Stimulated activated CD8-positive, alpha-beta memory T cell treated with anti-CD3 and anti-CD28 coated beads, Interleukin-2, amount 100 ng/mL, for 1 hour (primary cell): Measurements from ENCODE around the gene CPEB1.
"Not testable (repeated sequence)": the region's sequence is repeated elsewhere in the genome, so short reads cannot be mapped to it uniquely, and the experiment has no call there.

Source experiments
- DNase-seq, 2 donors: peaks; one replicate each; pipeline ENCODE4 v3.0.0-alpha.2; 2020; ENCODE audit warnings: low read depth in 2 of 2

Gene CPEB1

GRCh38 chr15:82649226-82649999 lies 2.2 kb upstream of the CPEB1 start:
- no peak for DNase-seq

DNA sequence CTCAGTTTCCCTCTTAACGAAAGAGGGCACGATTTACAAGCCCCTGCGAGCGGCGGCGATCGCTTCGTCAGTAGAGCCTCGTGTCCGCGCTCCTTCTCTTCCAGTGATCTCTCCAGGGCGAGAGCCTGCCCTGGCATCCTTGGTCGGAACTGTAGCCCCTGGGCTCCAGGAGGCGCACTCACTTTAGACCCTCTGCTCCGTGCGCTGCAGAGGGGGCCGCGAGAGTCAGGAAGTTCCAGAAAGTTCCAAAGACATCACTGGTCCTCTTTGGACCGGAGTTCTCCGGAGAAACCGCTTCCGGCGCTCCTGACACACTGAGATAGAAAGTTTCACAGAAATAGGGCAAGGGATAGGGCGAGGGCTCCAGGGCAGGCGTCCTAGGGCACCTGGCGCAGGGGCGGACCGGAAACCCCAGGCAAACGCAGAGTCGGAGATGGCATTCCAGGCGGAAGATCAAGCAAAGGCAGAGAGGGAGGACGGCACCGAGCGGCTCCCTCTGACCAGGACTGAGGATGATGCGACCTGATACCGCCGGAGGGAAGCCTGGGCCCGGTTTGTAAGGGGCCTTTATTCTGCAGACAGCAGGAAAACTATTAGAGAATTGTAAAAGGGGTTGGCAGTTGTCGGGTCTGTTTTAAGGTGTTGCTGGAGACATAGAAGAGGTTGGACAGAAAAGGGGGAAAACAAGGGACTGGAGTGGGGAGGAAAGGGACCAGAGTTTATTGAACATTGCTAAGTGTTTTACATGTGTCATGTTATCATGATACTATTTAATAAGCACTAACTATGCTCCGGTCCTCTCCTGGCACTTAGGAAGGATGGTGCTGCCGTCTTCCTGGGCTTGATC lies 1.3 kb upstream of the CPEB1 start:
- DNase-seq, result no peak

DNA sequence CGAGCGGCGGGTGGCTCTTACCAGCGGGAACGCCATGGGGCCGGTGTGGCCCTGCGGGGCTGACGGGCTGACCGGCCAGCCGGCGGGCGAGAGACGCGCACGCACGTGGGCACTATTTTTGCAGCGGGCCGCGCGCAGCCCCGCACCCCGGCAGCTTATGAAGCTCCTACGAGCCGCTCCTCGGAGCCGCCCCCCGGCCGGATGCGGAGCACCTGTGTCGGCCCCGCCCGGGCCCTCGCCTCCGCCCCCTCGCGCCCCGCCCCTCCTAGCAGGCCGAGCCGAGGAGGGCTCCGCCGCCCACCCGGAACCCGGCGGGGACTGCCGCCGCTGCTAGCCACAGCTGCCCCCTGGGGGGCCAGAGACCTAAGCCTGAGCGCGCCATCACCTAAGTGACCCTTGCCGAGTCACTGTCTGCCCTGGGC lies 683 bp upstream of the CPEB1 start:
- DNase-seq, result peak; percentile 24 to 27

DNA sequence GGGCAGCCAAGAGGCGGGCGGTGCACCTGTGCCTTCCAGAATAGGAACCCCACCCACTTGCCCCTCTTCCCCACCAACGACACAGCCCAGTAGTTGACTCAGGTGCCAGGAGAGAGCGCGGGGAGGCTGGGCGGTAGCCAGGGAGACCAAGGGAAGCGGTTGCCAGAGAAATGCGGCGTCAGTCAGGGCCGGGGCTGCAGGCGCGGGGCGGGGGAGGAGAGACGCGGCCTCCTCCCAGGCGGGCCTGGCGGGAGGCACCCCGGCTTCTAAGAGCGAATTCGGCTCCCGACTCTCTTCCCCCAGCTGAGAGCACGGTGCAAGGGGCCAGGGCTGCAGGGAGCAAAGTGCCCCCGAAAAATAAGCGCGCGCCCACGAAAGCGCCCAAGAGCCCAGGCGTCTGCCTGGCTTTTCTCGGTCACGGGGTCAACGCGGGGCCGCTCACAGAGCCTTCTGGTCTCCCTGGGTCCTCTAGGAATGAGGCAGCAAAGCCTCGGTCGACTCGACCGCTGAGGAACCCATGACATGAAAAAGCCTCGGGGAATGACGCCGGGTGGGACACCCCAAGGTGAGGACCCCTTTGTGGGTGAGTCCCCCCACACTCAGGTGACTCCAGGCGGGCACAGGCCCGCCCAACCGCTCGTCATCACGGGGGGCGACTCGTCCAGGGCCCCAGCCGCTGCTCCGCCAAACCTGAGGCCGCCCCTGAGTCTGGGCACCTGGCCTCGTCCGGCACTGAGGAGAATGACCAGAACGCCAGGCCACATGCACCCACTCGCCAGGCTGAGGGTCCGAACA lies 716 bp downstream of the CPEB1 start:
- DNase-seq, result no peak

GRCh38 chr15:82644967-82645852 lies 2.0 kb downstream of the CPEB1 start:
- DNase-seq, result not testable (repeated sequence)

GRCh38 chr15:82643992-82644391 lies 3.2 kb downstream of the CPEB1 start:
- no peak for DNase-seq

- no peak for DNase-seq
Observed at GRCh38 chr15:82642656-82643055, 4.5 kb downstream of the CPEB1 start.

DNA sequence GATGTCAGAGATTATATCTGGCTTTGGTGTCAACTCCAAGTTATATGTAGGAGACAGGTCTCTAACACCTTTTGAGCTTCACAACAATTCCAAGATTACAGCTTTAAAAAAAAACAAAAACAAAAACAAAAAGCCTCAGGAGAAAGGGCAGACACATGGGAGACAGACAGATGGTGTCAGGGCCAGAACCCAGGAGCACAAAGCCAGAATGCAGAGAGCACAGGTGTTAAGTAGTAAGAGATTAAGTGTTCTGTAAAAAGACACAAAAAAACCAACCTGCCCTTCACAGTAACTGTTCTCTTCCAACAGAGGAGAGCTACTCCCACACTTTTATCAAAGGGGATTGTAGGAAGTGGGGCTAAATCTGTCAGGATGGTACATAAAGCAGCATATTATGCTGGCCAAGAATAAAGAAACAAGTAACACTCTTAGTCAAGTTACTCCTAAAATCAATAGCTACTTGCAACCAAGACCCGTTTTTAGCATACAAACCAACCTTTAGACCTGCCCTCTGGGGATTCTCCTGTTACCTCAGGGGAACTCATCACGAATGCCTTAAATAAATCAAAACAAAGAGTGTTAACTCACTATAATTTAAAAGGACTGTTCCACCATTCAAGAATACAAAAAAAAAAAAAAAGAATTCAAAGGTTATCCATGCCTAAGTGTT lies 5.9 kb downstream of the CPEB1 start:
- DNase-seq, result no peak

- DNase-seq, result no peak
Observed at GRCh38 chr15:82640672-82641071, 6.5 kb downstream of the CPEB1 start.

GRCh38 chr15:82635798-82636197 lies 11.4 kb downstream of the CPEB1 start:
- no peak for DNase-seq

- DNase-seq, result no peak
Observed at GRCh38 chr15:82630033-82630432, 17.1 kb downstream of the CPEB1 start.

DNA sequence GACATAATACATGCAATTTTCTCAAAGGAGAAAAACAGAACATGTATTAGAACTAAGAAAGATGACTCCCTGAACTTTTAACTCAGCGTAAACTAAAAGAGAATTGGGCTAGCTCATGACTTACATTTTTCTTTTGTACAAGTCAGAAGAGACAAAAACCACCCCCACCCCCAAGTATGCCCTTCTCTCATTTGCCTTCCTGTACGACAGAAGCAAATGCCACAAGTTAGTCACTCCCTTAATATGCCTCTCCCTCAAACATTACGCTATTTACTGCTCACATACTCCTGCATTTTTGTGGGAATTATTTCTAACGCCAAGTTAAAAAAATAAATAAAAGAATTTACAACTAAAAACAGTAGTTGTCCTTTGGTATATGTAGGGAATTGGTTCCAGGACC lies 22.0 kb downstream of the CPEB1 start:
- no peak for DNase-seq

DNA sequence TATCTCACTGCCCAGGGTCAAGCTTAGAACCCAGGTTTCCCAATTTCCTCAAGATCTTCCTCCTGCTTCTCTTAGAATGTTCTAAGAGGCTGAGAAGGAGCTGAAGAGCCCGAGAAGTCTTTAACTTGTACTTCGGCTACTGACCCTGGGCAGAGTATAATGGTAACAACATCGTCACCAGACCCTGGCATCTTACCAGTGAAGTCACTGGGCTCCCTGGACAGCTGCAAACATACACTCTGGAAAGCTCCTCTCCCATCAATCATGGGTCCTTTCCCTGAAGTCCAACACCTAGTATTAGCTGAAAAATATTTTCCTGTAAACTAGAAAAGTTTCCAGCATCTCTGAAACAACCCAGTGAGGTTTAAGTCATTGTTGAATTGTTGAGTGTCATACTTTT lies 22.7 kb downstream of the CPEB1 start:
- DNase-seq, result no peak

- no peak for DNase-seq
Observed at GRCh38 chr15:82624008-82624407, 23.2 kb downstream of the CPEB1 start.

DNA sequence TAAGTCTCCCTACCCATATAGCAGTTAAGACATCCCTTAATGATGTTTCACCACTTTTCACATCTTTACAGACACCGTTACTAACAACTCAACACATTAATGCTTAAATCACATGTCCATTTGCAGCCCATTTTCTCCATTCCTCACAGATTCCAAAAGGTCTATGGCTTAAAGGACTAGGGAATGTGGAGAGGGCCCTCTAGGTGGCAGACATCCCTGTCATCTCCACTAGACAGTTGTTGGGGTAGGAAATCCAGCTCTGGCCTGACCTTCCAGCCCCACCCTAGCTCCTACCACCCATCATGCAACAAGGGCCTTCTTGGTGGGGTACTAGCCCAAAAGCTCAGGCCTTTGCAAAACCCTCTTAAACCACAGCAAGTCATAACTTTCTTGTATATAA lies 25.2 kb downstream of the CPEB1 start:
- DNase-seq, result no peak

DNA sequence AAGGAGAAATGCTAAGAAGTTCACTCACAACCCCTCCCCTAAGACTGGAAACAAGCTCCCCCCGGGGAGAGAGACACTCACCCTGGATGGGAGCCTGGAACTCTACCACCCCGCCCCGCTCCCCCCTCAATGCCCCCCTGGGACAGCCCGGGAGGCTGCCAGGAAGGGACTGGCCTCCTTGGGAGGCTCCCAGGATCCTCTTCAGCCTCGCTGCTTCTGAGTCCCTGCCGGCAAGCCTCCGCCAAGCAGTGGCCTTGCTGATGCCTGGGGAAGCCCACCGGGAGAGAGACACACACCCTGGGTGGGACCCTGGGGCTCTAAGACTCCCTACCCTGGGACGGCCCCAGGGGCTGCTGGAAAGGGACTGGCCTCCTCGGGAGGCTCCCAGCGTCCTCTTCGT lies 33.4 kb downstream of the CPEB1 start:
- no peak for DNase-seq

- DNase-seq, result no peak
Observed at GRCh38 chr15:82611348-82611747, 35.8 kb downstream of the CPEB1 start.

GRCh38 chr15:82602195-82602594 lies 45.0 kb downstream of the CPEB1 start:
- DNase-seq, result no peak

DNA sequence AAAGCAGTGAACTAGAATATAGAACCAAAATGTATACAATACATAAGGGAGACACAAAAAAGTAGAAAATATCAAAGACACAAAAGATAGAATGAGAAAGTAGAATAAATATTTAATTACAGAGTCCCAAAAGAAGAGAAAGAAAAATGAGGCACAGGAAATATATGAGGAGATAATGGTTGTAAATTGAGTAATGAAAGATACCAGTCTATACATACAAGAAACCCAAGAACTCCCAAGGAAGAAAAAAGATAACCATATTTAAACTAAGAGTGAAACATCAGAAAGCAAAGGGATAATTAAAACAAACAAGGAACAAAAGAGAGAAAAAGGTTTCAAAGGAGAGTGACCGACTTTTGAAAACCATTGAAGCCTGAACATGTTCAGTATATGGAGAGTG lies 47.3 kb downstream of the CPEB1 start:
- DNase-seq, result no peak

DNA sequence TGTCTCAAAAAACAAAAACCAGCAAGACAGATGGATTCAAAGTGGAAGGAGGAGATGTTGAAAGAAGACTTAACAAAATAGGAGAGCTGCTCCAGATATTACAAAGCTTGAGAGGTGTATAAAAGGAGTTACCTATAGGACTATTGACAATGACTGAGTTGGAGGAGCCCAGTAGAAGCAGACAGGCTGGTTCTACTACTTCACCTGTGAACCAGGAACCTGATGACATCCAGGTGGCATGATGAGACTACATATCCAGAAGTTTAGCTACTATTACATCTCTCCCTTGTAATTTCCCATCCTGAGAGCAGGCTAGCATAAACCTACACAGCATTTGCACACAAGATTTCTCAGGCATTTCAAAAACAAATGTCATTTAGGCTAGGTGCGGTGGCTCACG lies 49.3 kb downstream of the CPEB1 start:
- DNase-seq, result no peak

DNA sequence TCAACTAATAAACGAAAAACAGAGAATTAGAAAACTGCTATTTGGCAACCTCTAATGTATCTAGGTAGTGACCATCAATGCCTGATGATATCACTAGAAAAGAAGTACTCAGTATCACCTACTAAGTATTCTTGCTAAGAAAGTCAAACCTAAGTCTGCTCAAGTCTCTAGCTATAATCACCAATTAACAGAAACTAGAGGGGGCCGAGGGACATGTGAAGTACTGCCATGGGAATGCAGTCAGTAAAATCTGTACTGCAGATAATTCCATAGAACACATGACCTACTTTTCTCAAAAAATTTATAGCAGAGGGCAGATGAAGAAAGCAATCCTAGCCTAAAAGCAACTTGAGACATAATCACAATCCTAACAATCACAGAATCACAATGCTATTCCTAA lies 51.4 kb downstream of the CPEB1 start:
- DNase-seq, result no peak
